HG03196 (cell line): Measurements from ENCODE around the gene RASA3.
"Not testable (repeated sequence)": the region's sequence is repeated elsewhere in the genome, so short reads cannot be mapped to it uniquely, and the experiment has no call there.

ENCODE experiments used
- ATAC-seq: cut with Tn5 transposase; IDR thresholded peaks from one replicate; pipeline ENCODE4 v1.9.1; 2021; ENCODE audit not compliant: unreplicated experiment

The RASA3 gene

GRCh38 chr13:114089341-114089740 is 43.1 kb downstream of the RASA3 start:
- ATAC-seq = no peak

- no peak for ATAC-seq
Observed at GRCh38 chr13:114088863-114089262, 43.6 kb downstream of the RASA3 start.

GRCh38 chr13:114088234-114088633 is 44.2 kb downstream of the RASA3 start:
- no peak for ATAC-seq

GRCh38 chr13:114087430-114087829 is 45.0 kb downstream of the RASA3 start:
- no peak for ATAC-seq

GRCh38 chr13:114082849-114083645 is 49.4 kb downstream of the RASA3 start:
- ATAC-seq = no peak

GRCh38 chr13:114081761-114082681 is 50.4 kb downstream of the RASA3 start:
- no peak for ATAC-seq

- no peak for ATAC-seq
Observed at GRCh38 chr13:114080739-114081561, 51.5 kb downstream of the RASA3 start.

GRCh38 chr13:114079601-114080536 is 52.6 kb downstream of the RASA3 start:
- no peak for ATAC-seq

GRCh38 chr13:114078461-114079451 is 53.7 kb downstream of the RASA3 start:
- no peak for ATAC-seq

- ATAC-seq = no peak
Observed at GRCh38 chr13:114077933-114078325, 54.5 kb downstream of the RASA3 start.

GRCh38 chr13:114077099-114077932 is 55.1 kb downstream of the RASA3 start:
- no peak for ATAC-seq

- no peak for ATAC-seq
Observed at GRCh38 chr13:114076329-114077090, 55.9 kb downstream of the RASA3 start.

- not testable (repeated sequence) for ATAC-seq
Observed at GRCh38 chr13:114075811-114076210, 56.6 kb downstream of the RASA3 start.

GRCh38 chr13:114074671-114075315 is 57.6 kb downstream of the RASA3 start:
- no peak for ATAC-seq

GRCh38 chr13:114073881-114074612 is 58.4 kb downstream of the RASA3 start:
- ATAC-seq = no peak

- no peak for ATAC-seq
Observed at GRCh38 chr13:114072421-114072820, 60.0 kb downstream of the RASA3 start.
